K562 (cell line): ENCODE data around the gene HNRNPM. TPM values are rescaled to one million over a fixed set of nuclear protein-coding genes. Genes with fewer than 3 reads are reported as not detected.
A peak's percentile ranks its signal among the peaks of the same experiment; 100 is the strongest.

Experiments
- ATAC-seq: fragments of 200-7000 bp; cut with Tn5 transposase; 3 replicates; pipeline ENCODE4 v1.9.1; 2020; ENCODE audit warnings: moderate library complexity
- BruUV-seq: library from RNA; stranded (reverse); fragments of 400-500 nt; replicated peaks from 2 replicates; lab custom pipeline; 2021; lab: Mats Ljungman, UMichigan
- CTCF ChIA-PET: fragments of 300-600 bp; formaldehyde crosslinking; extraction: SDS; loops from one replicate; lab custom pipeline; 2021; ENCODE audit warnings: low intra/inter-chr PET ratio; lab: Yijun Ruan, JAX
- POLR2A ChIA-PET: fragments of 300-600, 350-650 bp; sonication (Branson Sonifier 250); formaldehyde crosslinking; extraction: SDS; loops from one replicate; lab custom pipeline; 2021; ENCODE audit warnings: antibody characterized with exemption, inconsistent platforms; lab: Yijun Ruan, JAX
- DNase-seq, 4 experiments: peaks; one replicate each; pipeline versions ENCODE4 v3.0.0 to v3.0.0-alpha.2; 2011 to 2018; ENCODE audit warnings: low spot score in 3 of 4, mixed read lengths in 3 of 4; ENCODE audit errors: extremely low read depth in 1 of 4
- FAIRE-seq: peaks from 2 replicates; lab custom pipeline; 2011; peaks lifted over from hg19 to GRCh38; lab: Jason Lieb, UNC
- H2AFZ ChIP-seq: 2 replicates; pipeline ENCODE4 v1.6.0; 2011; ENCODE audit warnings: low read depth, low read length, control low read depth, inconsistent platforms
- H3K27ac ChIP-seq: fragments of 200-600 bp; 3 replicates; pipeline ENCODE4 v1.8.0; 2011; ENCODE audit warnings: low read depth, mild to moderate bottlenecking, control low read depth, inconsistent platforms, low read length, moderate library complexity, mixed read lengths; ENCODE audit errors: extremely low read depth
- H3K27me3 ChIP-seq, 2 experiments: fragments of 300-600 bp in 1 of 2; 2 replicates in 1 of 2; 3 replicates in 1 of 2; pipeline versions ENCODE4 v1.6.0 to v1.8.0; 2011; ENCODE audit warnings: inconsistent platforms in 2 of 2, low read length in 2 of 2, mild to moderate bottlenecking in 1 of 2, mixed read lengths in 1 of 2, moderate library complexity in 1 of 2; ENCODE audit not compliant: control insufficient read depth in 2 of 2, insufficient read depth in 2 of 2
- H3K36me3 ChIP-seq: fragments of 300-600 bp; 3 replicates; pipeline ENCODE4 v1.8.0; 2011; ENCODE audit warnings: mild to moderate bottlenecking, low read length, inconsistent platforms; ENCODE audit not compliant: control insufficient read depth, insufficient read depth
- H3K4me1 ChIP-seq, 2 experiments: fragments of 200-600 bp in 1 of 2; replicated peaks in 1 of 2; 2 replicates in 1 of 2; 3 replicates in 1 of 2; pipeline versions ENCODE4 v1.5.1 to v1.8.0; 2011; ENCODE audit warnings: inconsistent platforms in 2 of 2, low read length in 2 of 2, mild to moderate bottlenecking in 1 of 2, mixed read lengths in 1 of 2, moderate library complexity in 1 of 2; ENCODE audit not compliant: control insufficient read depth in 2 of 2, insufficient read depth in 2 of 2
- H3K4me2 ChIP-seq: 2 replicates; pipeline ENCODE4 v1.6.1; 2011; ENCODE audit warnings: low read length, control low read depth, inconsistent platforms, mixed read lengths; ENCODE audit not compliant: insufficient read depth
- H3K4me3 ChIP-seq: fragments of 200-600 bp; sonication (generic), shearing (Covaris generic); 2 replicates; pipeline ENCODE4 v1.5.1; 2016; ENCODE audit warnings: control low read depth, inconsistent platforms
- H3K79me2 ChIP-seq: fragments of 200-600 bp; 3 replicates; pipeline ENCODE4 v1.8.0; 2011; ENCODE audit warnings: low read length, inconsistent platforms; ENCODE audit not compliant: control insufficient read depth, insufficient read depth
- H3K9ac ChIP-seq, 2 experiments: 2 replicates each; pipeline versions ENCODE4 v1.6.0 to v1.6.1; 2011; ENCODE audit warnings: low read depth in 2 of 2, low read length in 2 of 2, control low read depth in 1 of 2, inconsistent platforms in 1 of 2, mild to moderate bottlenecking in 1 of 2, mixed read lengths in 1 of 2; ENCODE audit not compliant: insufficient read depth in 1 of 2
- H3K9me1 ChIP-seq: one replicate; pipeline ENCODE4 v1.6.0; 2011; ENCODE audit warnings: inconsistent platforms, mild to moderate bottlenecking, low read length, moderate library complexity; ENCODE audit not compliant: control insufficient read depth, insufficient read depth
- H3K9me3 ChIP-seq: replicated peaks from 2 replicates; pipeline ENCODE4 v1.5.1; 2011; ENCODE audit warnings: low read depth, low read length, inconsistent platforms; ENCODE audit not compliant: control insufficient read depth, insufficient read depth
- H4K20me1 ChIP-seq: replicated peaks from 2 replicates; pipeline ENCODE4 v1.6.1; 2011; ENCODE audit warnings: low read length, inconsistent platforms, mixed read lengths; ENCODE audit not compliant: control insufficient read depth, insufficient read depth
- BCOR ChIP-seq: fragments of 450-650 bp; IDR thresholded peaks from 2 replicates; pipeline ENCODE4 v1.6.1; 2016
- BMI1 ChIP-seq: fragments of 150-350 bp; IDR thresholded peaks from 2 replicates; pipeline ENCODE4 v1.6.1; 2014; ENCODE audit warnings: low read length
- DLX4 ChIP-seq: fragments of 250-450 bp; sonication (Bioruptor Pico); IDR thresholded peaks from 2 replicates; pipeline ENCODE4 v1.6.1; 2021; ENCODE audit warnings: mild to moderate bottlenecking
- ERF ChIP-seq: fragments of 450-650 bp; formaldehyde crosslinking; IDR thresholded peaks from 2 replicates; pipeline ENCODE4 v1.4.0; 2020; ENCODE audit warnings: mild to moderate bottlenecking, mixed read lengths
- MXI1 ChIP-seq: IDR thresholded peaks from 2 replicates; pipeline ENCODE4 v1.6.1; 2011; ENCODE audit warnings: low read depth, mild to moderate bottlenecking, improper control_type of control experiment, low read length
- MYBL2 ChIP-seq, 2 experiments: fragments of 450-650 bp in 1 of 2; sonication (generic) in 1 of 2; formaldehyde crosslinking in 1 of 2; IDR thresholded peaks; 2 replicates each; pipeline versions ENCODE4 v1.6.1 to v1.8.1; 2017 to 2022; ENCODE audit warnings: borderline replicate concordance in 1 of 2, inconsistent platforms in 1 of 2, low read depth in 1 of 2, mild to moderate bottlenecking in 1 of 2, missing genetic modification reagents in 1 of 2, moderate library complexity in 1 of 2
- NFXL1 ChIP-seq: fragments of 450-650 bp; formaldehyde crosslinking; IDR thresholded peaks from 2 replicates; pipeline ENCODE4 v1.4.0; 2021; ENCODE audit warnings: mild to moderate bottlenecking
- RB1 ChIP-seq: fragments of 450-650 bp; IDR thresholded peaks from 2 replicates; pipeline ENCODE4 v1.6.1; 2017; ENCODE audit warnings: low read depth, mild to moderate bottlenecking
- SMC3 ChIP-seq: conservative IDR thresholded peaks from 2 replicates; pipeline ENCODE4 v1.6.1; 2011; ENCODE audit warnings: low read depth, low read length, improper control_type of control experiment; ENCODE audit not compliant: insufficient read depth
- XRCC4 ChIP-seq: IDR thresholded peaks from one replicate; pipeline ENCODE4 v1.6.1; 2011; ENCODE audit not compliant: insufficient read depth, insufficient read length; ENCODE audit errors: extremely low read depth
- ZBTB33 ChIP-seq: sonication (generic); formaldehyde crosslinking; IDR thresholded peaks from 2 replicates; pipeline ENCODE4 v1.8.1; 2023; ENCODE audit warnings: mild to moderate bottlenecking, missing genetic modification reagents
- WGBS: fragments of 100-300 bp; shearing (Covaris generic); methylation state at CpG from one replicate; pipeline ENCODE4 v1.1.6; 2016; ENCODE audit warnings: low coverage, mixed read lengths; ENCODE audit not compliant: insufficient coverage; ENCODE audit errors: missing lambda C conversion rate; 5-methylcytosine and 5-hydroxymethylcytosine counted together
- in situ Hi-C: fragments of 300-500 bp; cut with MboI; formaldehyde crosslinking; loops from 4 replicates; pipeline ENCODE4 v1.15.0; 2018; ENCODE audit warnings: inconsistent platforms, mixed read lengths
- intact Hi-C: fragments of 100-400 bp; cut with micrococcal nuclease; formaldehyde crosslinking; loops from 2 replicates; pipeline ENCODE4 v1.14.2; 2022
- polyA plus RNA-seq, 8 experiments: library from polyadenylated mRNA; depleted of rRNA in 4 of 8; stranded (reverse) in 5 of 8; unstranded in 3 of 8; fragments of >200 nt; fragmentation: Nextera tagmentation in 2 of 8; fragmentation: Illumina TruSeq in 1 of 8; extraction: Ambion mirVana in 2 of 8; extraction: Trizol in 1 of 8; gene quantifications; 2 replicates each; pipeline versions ENCODE4 v1.2.1 to v1.2.3, GENCODE V29; 2011 to 2014; ENCODE audit warnings: inconsistent platforms in 1 of 8, missing spikeins in 1 of 8
- total RNA-seq, 7 experiments: library from RNA; depleted of rRNA in 6 of 7; stranded (reverse); fragments of >200 nt in 6 of 7; fragmentation: Illumina TruSeq in 2 of 7; extraction: Trizol in 2 of 7; gene quantifications; 2 replicates each; pipeline versions ENCODE4 v1.2.1 to v1.2.3, GENCODE V29; 2011 to 2021; ENCODE audit warnings: low replicate concordance in 1 of 7

The HNRNPM gene
- total and polyA plus RNA-seq, 9 of the 15 experiments (the other 6 are each of a cell fraction or from before 2014, with no cell fraction given): 11.1 to 340 (median 195) TPM

- TF ChIP-seq BCOR: peak; percentile 82
- no peak for TF ChIP-seq NFXL1 (CRISPR knock-in tag)
Observed at GRCh38 chr19:8429826-8430225, 14.9 kb upstream of the HNRNPM start (continued).

GRCh38 chr19:8430650-8431049, 14.1 kb upstream of the HNRNPM start:
- H3K4me1 ChIP-seq: peaks cover 0 to 5% of the 10 kb centered on the region in 2 experiments; a peak in 2 of 5 replicates
- H3K27ac ChIP-seq: no peak overlapping the region
- peak overlapping the region in 1 of 2 experiments; percentile 43; a peak in 2 of 4 replicates for H3K9ac ChIP-seq
- ChIA-PET POLR2A (interaction anchor here (0.5 to 1.1 kb wide), 4 partner anchors 11 to 105 kb away, joined by 3 read pairs; partner anchors contain the start of gene HNRNPM), CTCF (no interaction called here)
- no peak overlapping the region for H3K4me3 ChIP-seq
- no peak for ATAC-seq
- H3K9me3 ChIP-seq: no peaks in the 10 kb centered on the region
- no peak overlapping the region for H3K4me2 ChIP-seq
- WGBS: 71% methylated on average over 13 of the region's 20 CpGs
- H3K9me1 ChIP-seq: no peaks in the 10 kb centered on the region
- H3K36me3 ChIP-seq: no peaks in the 10 kb centered on the region
- no peak overlapping the region for H2AFZ ChIP-seq
- H4K20me1 ChIP-seq: no peaks in the 10 kb centered on the region
- TF ChIP-seq DLX4 (CRISPR knock-in tag) (no peak), SMC3 (no peak), MYBL2 (IDR thresholded peaks at IDR 0.05; ENCODE audit: low read depth) (no peak), MYBL2 (CRISPR knock-in tag; IDR thresholded peaks at IDR 0.05; ENCODE audit: borderline replicate concordance) (no peak), XRCC4 (no peak), MXI1 (no peak), ERF (CRISPR knock-in tag) (no peak), BMI1 (no peak), RB1 (no peak), ZBTB33 (CRISPR knock-in tag) (peak; percentile 44; the same call in 1 of the 2 replicates)
- BruUV-seq: no TSS peak
- H3K27me3 ChIP-seq: no peaks in the 10 kb centered on the region
- in situ Hi-C loops (no loop called here), intact Hi-C loops (no loop called here)
- FAIRE-seq: no peak
- no peaks in the 10 kb centered on the region for H3K79me2 ChIP-seq
- no peak for DNase-seq
